Endodermal cell (in vitro differentiated cells): ENCODE measurements around the gene POLA2. TPM values are rescaled to one million over a fixed set of nuclear protein-coding genes. Genes with fewer than 3 reads are reported as not detected.

Source experiments
- DNase-seq: peaks from one replicate; pipeline ENCODE4 v3.0.0-alpha.2; 2017
- H3K27ac ChIP-seq: 2 replicates; pipeline ENCODE4 v1.5.1; 2013; ENCODE audit warnings: mild to moderate bottlenecking, low read depth, low read length, moderate library complexity
- H3K27me3 ChIP-seq: 2 replicates; pipeline ENCODE4 v1.6.1; 2013; ENCODE audit warnings: mild to moderate bottlenecking, low read length, moderate library complexity; ENCODE audit not compliant: insufficient read depth, control insufficient read depth, poor library complexity, severe bottlenecking
- H3K36me3 ChIP-seq: 2 replicates; pipeline ENCODE4 v1.7.0; 2013; ENCODE audit warnings: mild to moderate bottlenecking, low read length, moderate library complexity; ENCODE audit not compliant: control insufficient read depth, insufficient read depth
- H3K4me1 ChIP-seq: one replicate; pipeline ENCODE4 v1.7.0; 2013; ENCODE audit warnings: low read length; ENCODE audit not compliant: control insufficient read depth, insufficient read depth
- H3K4me3 ChIP-seq: 2 replicates; pipeline ENCODE4 v1.5.1; 2013; ENCODE audit warnings: mild to moderate bottlenecking, low read length, moderate library complexity
- H3K9ac ChIP-seq: 2 replicates; pipeline ENCODE4 v1.6.1; 2013; ENCODE audit warnings: mild to moderate bottlenecking, low read length, moderate library complexity; ENCODE audit not compliant: poor library complexity, severe bottlenecking; ENCODE audit errors: extremely low read depth
- H3K9me3 ChIP-seq: 2 replicates; pipeline ENCODE4 v1.6.1; 2013; ENCODE audit warnings: mild to moderate bottlenecking, low read length, moderate library complexity; ENCODE audit not compliant: control insufficient read depth
- H3K27ac Mint-ChIP-seq: 2 replicates; pipeline ENCODE4 v1.8.0; 2020; ENCODE audit warnings: mixed read lengths
- H3K27me3 Mint-ChIP-seq: 2 replicates; pipeline ENCODE4 v1.8.0; 2021; ENCODE audit warnings: mild to moderate bottlenecking, mixed read lengths; ENCODE audit not compliant: insufficient read depth
- H3K36me3 Mint-ChIP-seq: 2 replicates; pipeline ENCODE4 v1.8.0; 2020; ENCODE audit warnings: low read depth, mixed read lengths
- H3K4me1 Mint-ChIP-seq: 2 replicates; pipeline ENCODE4 v1.8.0; 2020; ENCODE audit warnings: mixed read lengths
- H3K4me3 Mint-ChIP-seq: 2 replicates; pipeline ENCODE4 v1.8.0; 2020; ENCODE audit warnings: mild to moderate bottlenecking, moderate library complexity, mixed read lengths
- H3K9me3 Mint-ChIP-seq: 2 replicates; pipeline ENCODE4 v1.8.0; 2020; ENCODE audit warnings: mild to moderate bottlenecking, mixed read lengths
- WGBS, 2 experiments: methylation state at CpG; one replicate each; pipeline versions ENCODE4 v1.1.5 to v1.1.7; 2013; ENCODE audit warnings: missing lambda C conversion rate in 2 of 2, mixed read lengths in 1 of 2; ENCODE audit not compliant: insufficient coverage in 1 of 2, insufficient read length in 1 of 2; 5-methylcytosine and 5-hydroxymethylcytosine counted together
- total RNA-seq, 2 donors: library from RNA; stranded (reverse); fragmentation: NEBNext Ultra II Directional in 1 of 2; extraction: Animal tissue kit (Norgen Biotek cat#: 25700) in 1 of 2; gene quantifications; 2 replicates in 1 of 2; 3 replicates in 1 of 2; pipeline ENCODE4 v1.2.1, GENCODE V29; 2021
- TF ChIP-seq, protein P1 (sequence below): fragments of 200-600 bp; sonication (generic); conservative IDR thresholded peaks from 2 replicates; pipeline ENCODE4 v1.5.0; 2021; ENCODE audit warnings: antibody characterized with exemption, mild to moderate bottlenecking

POLA2 gene
- total RNA-seq, 2 donors from 2014 or later: 42.2 to 65.0 TPM

DNA sequence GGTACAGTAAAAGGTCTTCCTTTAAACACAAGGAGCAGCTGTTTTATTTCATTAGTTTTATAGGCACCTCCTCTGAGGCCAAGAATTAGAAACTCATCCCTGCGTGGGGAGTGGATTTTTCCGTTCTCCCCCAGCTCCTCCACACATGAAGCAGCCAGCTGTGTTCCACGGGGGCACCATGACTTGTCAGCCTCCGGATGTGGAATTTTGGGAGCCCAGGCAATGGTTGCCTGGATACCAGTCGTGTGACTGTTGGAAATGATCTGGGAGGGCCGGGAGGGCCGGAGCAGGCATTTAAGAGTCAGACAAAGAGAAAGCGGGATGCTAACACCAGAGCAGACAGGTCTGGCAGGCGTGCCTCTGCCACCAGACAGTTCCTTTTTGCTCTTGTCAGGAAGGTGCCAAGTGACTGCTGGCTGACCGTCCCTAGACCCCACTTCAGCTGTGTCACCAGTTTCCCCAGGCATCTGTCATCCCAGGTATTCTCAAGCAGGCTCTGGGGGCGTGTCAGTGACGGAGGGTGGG lies 37.0 kb downstream of the POLA2 start:
- Mint-ChIP-seq H3K36me3 (peaks cover 34% of the 10 kb centered on the region), H3K27me3 (no peaks in the 10 kb centered on the region), H3K4me1 (no peaks in the 10 kb centered on the region), H3K27ac (no peak overlapping the region), H3K9me3 (no peaks in the 10 kb centered on the region), H3K4me3 (no peak overlapping the region)
- WGBS, 2 experiments: 61 to 92% methylated on average over 9 to 12 of the region's 12 CpGs
- H3K4me3 ChIP-seq: no peak overlapping the region
- TF ChIP-seq, protein P1, sequence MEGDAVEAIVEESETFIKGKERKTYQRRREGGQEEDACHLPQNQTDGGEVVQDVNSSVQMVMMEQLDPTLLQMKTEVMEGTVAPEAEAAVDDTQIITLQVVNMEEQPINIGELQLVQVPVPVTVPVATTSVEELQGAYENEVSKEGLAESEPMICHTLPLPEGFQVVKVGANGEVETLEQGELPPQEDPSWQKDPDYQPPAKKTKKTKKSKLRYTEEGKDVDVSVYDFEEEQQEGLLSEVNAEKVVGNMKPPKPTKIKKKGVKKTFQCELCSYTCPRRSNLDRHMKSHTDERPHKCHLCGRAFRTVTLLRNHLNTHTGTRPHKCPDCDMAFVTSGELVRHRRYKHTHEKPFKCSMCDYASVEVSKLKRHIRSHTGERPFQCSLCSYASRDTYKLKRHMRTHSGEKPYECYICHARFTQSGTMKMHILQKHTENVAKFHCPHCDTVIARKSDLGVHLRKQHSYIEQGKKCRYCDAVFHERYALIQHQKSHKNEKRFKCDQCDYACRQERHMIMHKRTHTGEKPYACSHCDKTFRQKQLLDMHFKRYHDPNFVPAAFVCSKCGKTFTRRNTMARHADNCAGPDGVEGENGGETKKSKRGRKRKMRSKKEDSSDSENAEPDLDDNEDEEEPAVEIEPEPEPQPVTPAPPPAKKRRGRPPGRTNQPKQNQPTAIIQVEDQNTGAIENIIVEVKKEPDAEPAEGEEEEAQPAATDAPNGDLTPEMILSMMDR: no peak
- H3K36me3 ChIP-seq: peaks cover 32% of the 10 kb centered on the region
- no peaks in the 10 kb centered on the region for H3K27me3 ChIP-seq
- H3K27ac ChIP-seq: peak overlapping the region; percentile 97
- no peak overlapping the region for H3K9ac ChIP-seq
- no peaks in the 10 kb centered on the region for H3K9me3 ChIP-seq
- H3K4me1 ChIP-seq: no peaks in the 10 kb centered on the region
- DNase-seq: no peak

DNA sequence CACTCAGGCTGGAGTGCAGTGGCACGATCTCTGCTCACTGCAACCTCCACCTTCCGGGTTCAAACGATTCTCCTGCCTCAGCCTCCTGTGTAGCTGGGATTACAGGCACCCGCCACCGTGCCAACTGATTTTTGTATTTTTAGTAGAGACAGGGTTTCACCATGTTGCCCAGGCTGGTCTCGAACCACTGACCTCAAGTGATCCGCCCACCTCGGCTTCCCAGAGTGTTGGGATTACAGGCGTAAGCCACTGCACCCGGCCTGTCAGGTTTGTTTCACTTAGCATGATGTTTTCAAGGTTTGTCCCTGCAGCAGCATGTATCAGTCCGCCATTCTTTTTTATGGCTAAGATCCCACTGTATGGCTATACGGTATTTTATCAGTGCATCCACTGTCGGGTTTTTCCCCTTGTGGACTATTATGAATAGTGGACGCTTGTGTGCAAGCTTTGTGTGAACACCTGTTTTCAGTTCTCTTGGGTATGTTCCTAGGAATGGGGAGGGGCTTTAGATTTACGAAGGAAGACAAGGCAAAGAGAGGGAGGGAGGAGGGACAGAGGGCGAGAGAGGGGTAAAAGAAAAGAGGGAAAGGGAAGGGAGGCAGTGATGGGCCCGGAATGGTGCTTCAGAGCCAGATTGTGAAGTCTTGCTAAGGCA lies 39.0 kb downstream of the POLA2 start:
- WGBS, 2 experiments: 93% methylated on average over 15 to 17 of the region's 17 CpGs
- H3K4me3 ChIP-seq: no peak overlapping the region
- TF ChIP-seq, protein P1: no peak
- no peaks in the 10 kb centered on the region for H3K27me3 ChIP-seq
- no peaks in the 10 kb centered on the region for H3K4me1 Mint-ChIP-seq
- no peaks in the 10 kb centered on the region for H3K27me3 Mint-ChIP-seq
- peaks cover 12% of the 10 kb centered on the region for H3K36me3 ChIP-seq
- no peak overlapping the region for H3K4me3 Mint-ChIP-seq
- DNase-seq: no peak
- H3K27ac ChIP-seq: no peak overlapping the region
- no peak overlapping the region for H3K9ac ChIP-seq
- H3K9me3 Mint-ChIP-seq: no peaks in the 10 kb centered on the region
- H3K4me1 ChIP-seq: no peaks in the 10 kb centered on the region
- H3K27ac Mint-ChIP-seq: no peak overlapping the region
- no peaks in the 10 kb centered on the region for H3K9me3 ChIP-seq
- H3K36me3 Mint-ChIP-seq: peaks cover 20% of the 10 kb centered on the region

GRCh38 chr11:65301491-65302329 lies 39.9 kb downstream of the POLA2 start:
- peak overlapping the region; percentile 12 for H3K27ac ChIP-seq
- no peak overlapping the region for H3K9ac ChIP-seq
- peaks cover 14% of the 10 kb centered on the region for H3K36me3 Mint-ChIP-seq
- no peaks in the 10 kb centered on the region for H3K4me1 Mint-ChIP-seq
- TF ChIP-seq, protein P1: no peak
- 71 to 75% methylated on average over 9 to 12 of the region's 12 CpGs for WGBS, 2 experiments
- H3K4me3 ChIP-seq: no peak overlapping the region
- no peaks in the 10 kb centered on the region for H3K9me3 ChIP-seq
- no peaks in the 10 kb centered on the region for H3K4me1 ChIP-seq
- no peaks in the 10 kb centered on the region for H3K27me3 Mint-ChIP-seq
- peak; percentile 81 for DNase-seq
- peaks cover 4% of the 10 kb centered on the region for H3K36me3 ChIP-seq
- H3K27ac Mint-ChIP-seq: no peak overlapping the region
- no peaks in the 10 kb centered on the region for H3K27me3 ChIP-seq
- H3K9me3 Mint-ChIP-seq: no peaks in the 10 kb centered on the region
- no peak overlapping the region for H3K4me3 Mint-ChIP-seq
